HS-27A (cell line): Measurements from ENCODE around the gene ARMH1.
"Not testable (repeated sequence)": the region's sequence is repeated elsewhere in the genome, so short reads cannot be mapped to it uniquely, and the experiment has no call there.

Experiments
- DNase-seq: peaks from one replicate; pipeline ENCODE4 v3.0.0-alpha.2; 2012; ENCODE audit warnings: low read depth, missing footprints

The ARMH1 gene

DNA sequence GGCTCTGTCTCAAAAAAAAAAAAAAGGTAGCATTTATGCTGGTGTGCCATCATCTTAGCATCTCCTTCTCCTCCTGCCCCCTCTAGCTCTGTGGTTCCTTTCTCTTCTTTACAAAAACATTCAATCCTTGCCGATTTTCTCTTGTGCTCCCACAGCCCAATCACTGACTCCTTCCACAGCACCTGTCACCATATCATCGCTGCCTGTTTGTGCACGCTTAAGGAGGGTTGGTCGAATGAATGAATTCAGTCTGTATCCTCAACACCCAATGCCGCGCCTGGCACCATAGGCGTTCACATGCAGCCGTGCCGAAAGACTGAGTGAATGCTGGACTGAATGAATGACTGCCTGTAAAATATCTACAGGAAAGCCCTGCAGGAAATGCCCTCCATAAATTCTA, 48.5 kb downstream of the ARMH1 start:
- DNase-seq, result no peak

DNA sequence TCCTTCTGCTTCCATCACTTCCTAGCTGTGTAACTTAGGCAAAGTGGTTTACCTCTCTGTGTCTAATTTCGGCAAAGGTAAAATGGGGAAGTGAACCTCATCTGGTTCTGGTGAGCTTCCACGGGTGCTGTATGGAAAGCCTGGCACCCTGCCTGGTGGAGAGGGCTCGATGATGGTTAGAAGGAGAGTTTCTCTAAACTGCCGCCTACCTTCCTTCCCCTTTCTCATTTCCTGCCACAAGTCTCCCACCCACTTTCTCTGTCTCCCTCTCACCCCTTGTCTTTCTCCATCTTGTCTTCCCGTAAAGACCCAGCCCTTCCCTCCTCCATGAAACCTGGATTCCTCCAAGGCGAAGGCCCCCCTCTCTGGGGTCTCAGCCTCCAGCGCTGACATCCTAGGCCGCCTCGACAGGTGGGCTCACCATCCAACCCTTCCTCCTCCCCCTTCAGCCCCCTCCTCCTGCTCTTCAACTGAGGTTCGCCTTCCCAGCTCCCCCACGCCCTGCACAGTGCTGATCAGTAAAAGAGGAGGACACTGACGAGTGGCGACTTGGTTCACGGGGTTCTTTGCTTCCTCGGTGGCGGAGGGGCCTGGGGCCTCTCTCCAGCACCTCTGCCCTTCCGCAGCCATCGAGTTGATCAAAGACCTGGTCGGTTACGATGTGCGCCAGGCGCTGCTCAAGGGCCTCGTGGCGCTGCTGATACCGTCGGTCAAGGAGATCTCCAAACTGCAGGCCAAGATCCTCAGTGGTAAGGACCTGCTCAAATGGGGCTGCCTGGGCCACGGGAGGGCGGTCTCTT, 49.2 kb downstream of the ARMH1 start:
- DNase-seq, result no peak

DNA sequence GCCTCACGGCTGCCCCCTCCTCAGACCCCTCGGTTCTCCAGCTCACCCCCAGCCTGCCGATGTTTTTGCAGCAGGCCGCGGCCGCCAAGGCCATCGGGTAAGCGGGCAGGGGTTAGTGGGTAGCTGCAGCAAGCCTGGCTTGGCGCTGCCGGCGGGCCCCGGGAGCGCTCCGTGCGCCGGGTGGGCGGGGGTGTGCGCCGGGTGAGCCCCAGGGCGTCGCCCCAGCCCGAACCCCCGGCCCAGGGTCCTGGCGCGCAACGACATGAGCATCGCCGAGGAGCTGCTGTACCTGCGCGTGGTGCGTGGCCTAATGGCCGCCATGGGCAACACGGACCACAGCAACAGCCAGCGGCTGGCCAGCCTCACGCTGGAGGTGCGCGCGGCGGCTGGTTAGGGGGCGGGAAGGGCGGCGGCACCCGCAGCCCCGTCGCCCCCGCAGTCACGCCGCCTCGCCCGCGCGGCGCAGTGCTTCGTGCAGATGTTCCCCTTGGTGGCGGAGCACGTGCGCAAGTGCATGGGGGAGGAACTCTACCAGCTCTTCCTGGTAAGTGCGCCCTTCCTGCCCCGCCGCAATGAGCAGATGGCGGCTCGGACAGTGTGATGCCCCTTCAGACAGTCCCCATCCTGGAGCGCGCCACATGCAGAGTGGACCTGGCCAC, 49.9 kb downstream of the ARMH1 start:
- no peak for DNase-seq

DNA sequence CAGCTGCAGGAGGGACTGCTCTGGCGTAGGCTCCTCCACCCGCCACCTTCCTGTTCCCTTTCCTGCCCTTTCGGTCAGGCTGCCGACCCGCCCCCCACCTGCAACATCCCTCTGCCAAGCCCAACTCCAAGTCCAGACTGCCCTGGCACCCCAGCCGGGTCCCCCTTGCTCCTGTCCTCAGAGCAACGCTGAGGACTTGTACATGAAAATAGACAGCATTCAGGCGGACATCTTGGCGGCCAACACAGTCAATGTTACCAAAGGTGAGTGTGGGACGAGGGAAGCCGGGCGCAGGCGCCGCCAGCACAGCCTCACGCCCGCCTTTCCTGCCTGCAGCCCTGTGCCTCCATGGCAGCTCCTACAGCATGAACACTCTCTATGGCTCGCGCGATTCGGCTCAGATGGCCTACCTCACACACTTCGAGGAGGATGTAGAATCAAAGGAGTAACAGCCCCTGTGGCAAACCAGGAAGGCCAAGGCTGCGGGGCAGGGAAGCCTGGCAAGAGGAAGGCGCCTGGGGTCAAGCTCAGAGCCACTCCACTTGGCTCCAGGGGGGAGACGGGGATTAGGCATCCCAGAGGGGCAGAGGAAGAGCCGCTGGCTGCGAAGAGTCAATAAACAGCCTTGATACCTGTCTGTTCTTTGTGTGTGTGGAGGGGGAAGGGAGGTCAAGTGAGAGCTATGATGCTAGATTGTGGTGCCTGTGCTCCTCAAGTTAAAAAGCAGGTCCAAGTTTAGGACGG, 50.6 kb downstream of the ARMH1 start:
- no peak for DNase-seq

DNA sequence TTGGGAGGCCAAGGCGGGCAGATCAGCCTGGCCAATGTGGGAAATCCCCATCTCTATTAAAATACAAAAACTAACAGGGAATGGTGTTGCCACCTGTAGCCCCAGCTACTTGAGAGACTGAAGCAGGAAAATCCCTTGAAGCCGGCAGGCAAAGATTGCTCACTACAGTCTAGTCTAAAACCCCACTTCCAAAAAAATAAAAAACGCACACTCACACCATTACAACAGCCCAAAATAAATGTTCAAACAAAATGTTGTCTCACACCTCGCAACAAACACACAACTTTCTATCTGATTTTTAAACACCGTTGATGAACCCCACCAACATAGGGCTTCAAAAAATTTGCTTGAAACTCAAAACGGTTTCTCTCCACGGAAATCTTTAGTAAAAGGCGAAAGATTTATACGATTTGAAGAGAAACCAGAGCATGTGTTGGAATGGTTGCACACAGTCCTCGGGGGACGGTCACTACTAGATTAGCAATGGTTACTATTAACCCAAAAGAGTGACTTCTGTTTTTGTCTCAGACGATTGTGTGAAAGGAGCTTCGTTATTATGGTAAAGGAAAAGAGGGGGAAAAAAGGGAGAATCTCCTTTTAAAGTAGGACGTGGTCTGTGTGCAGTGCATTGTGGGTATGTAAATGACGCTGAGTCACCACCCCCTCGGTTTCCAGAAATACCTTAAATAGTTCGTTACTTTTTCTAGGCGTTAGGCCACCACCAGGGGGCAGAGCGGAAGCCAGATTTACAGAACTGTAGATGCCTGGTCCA, 56.4 kb downstream of the ARMH1 start, which contains the start of gene RNU5D-1:
Gene RNU5D-1, minus strand, starts transcription at position 430 of the 772 bp plus-strand sequence.
- peak; percentile 95 for DNase-seq

DNA sequence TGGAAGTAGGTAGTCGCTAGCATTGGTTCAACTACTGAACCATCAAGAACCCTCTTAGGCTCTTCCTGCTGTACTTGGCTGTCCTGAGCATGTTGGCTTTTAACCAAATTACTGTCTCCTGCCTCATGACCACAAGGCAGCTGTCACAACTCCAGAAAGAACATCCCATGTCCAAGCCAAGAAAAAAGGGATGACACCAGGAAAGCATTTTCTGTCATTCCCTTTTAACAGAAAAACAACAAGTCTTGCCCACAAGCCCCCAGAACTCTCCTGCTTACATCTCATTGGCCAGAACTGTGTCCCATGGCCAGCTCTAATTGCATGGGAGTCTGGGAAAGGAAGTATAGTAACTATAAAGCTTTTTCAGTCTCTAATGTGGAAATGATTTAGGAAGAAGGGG, 58.9 kb downstream of the ARMH1 start:
- DNase-seq, result no peak

DNA sequence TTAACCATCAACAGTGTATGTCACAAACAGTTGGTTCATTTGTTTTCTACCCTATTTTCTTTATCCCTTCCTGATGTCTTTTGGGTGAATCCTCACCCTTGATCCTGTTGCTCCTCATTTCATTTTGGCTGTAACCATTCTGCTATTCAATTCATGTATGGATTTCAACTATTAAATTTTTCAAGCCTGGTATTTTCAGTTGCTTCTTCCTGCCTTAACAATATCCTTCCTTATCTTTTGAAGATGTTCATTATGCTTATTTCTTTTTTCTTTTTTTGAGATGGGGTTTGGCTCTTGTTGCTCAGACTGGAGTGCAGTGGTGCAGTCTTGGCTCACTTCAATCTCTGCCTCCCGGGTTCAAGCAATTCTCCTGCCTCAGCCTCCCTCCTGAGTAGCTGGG, 59.3 kb downstream of the ARMH1 start:
- DNase-seq, result no peak

DNA sequence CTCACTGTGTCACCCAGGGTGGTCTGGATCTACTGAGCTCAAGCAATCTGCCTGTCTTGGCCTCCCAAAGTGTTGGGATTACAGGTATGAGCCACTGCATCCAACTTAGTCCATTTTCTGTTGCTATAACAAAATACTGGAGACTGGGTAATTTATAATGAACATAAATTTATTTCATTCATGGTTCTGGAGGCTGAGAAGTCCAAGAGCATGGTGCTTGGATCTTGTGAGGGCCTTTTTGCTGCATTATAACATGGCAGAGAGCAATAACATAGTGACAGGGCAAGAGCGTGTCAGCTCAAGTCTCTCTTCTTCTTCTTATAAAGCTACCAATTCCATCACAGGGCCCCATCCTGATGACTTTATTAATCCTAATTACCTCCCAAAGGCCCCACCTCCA, 61.5 kb downstream of the ARMH1 start:
- DNase-seq, result no peak

DNA sequence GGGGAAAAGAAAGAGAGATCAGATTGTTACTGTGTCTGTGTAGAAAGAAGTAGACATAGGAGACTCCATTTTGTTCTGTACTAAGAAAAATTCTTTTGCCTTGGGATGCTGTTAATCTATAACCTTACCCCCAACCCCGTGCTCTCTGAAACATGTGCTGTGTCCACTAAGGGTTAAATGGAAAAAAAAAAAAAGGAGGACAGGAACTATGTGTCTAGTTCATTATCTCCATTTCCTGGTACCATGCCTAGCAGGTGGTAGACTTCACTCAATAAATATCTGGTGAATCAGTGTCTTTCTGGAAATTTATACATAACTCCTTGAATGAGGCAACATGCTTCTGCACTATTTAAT, 64.4 kb downstream of the ARMH1 start:
- not testable (repeated sequence) for DNase-seq

DNA sequence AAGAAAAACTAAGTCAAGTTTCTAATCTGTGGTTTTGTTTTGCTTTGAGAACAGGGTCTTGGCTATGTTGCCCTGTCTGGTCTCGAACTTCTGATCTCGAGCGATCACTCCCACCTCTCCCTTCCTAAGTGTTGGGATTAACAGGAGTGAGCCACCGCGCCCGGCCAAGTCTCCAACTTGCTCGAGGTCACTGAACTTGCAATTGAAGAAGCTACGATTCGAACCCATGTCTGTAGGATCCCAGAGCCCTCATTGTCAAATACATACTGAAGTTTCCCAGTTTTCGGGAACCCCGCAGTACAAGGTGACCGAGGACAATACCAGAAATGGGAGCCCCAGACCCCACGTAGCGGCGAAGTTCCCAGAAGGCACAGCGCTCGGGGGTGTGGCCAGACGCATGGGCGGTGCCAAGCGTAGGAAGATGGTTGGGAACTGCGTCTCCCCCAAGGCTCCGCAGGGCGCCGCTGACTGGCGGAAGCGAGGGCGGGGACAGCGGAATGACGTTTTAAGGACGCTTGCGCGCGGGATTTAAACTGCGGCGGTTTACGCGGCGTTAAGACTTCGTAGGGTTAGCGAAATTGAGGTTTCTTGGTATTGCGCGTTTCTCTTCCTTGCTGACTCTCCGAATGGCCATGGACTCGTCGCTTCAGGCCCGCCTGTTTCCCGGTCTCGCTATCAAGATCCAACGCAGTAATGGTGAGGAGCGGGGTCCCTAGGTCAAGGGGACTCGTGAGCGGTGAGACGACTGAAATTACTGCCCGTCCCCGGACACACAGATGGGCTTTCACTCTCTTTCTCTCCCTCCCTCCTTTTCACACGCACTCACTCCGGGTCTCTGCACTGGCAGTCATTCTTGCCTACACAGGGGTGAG, 65.0 kb downstream of the ARMH1 start, which contains the start of gene KIF2C:
Gene KIF2C, plus strand, starts transcription at position 531 of the 872 bp plus-strand sequence. Its CDS starts 96 bp downstream, at position 627.
- DNase-seq, result peak; percentile 96

DNA sequence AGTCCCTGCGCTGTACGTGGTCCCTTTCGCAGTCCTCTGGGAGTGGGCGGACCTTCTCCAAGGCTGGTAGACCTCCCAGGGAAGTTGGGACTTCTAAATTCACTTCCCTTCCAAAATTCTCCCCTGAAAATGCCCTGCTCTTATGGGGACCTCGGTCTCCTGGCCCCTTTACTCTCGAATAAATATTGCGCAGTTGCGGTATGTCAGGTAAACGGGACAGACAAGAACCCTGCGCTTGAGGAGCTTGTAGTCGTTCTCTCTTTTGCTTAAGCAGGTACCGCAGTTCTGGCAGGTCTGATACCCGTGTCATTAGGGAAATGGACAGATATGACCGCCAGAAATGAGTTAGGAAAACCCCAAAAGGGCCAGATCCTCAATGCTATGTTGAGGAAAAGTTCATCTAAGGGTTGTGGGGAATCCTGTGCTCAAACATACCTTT, 65.7 kb downstream of the ARMH1 start:
- DNase-seq, result no peak

DNA sequence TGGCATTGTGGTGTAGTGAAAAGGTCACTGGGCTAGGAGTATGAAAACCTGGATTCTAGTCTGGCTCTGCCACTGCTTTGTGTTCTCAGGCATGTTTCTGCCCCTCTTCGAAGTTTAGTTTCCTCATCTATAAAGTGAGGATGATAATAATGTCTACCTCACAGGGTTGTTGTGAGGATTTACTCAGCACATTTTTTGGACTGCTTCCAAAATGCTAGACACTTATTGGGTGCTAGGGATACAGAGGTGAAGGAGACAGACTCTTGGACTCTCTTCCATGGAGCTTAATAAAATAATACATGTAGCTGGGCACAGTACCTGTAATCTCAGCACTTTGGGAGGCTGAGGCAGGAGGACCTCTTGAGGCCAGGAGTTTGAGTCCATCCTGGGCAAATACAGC, 68.7 kb downstream of the ARMH1 start:
- DNase-seq, result no peak

DNA sequence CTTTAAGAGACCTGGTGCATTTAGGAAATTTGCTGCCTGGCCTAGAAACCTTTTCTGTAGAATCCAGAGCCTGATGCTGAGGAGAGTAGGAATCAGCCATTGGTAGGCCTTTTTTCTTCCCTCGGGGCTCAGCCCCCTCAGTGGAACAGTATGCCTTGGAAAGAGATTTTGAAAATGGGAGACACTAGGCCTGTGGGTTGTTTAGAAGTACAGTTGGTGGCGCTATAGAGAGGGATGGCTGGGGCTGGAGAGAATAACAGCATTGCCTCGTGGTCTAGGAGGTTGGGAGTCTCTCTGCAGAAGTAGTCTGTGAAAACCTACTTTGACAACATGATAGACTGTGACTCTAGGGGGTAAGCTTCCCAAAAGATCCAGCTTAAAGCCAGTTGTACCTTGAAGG, 73.4 kb downstream of the ARMH1 start:
- no peak for DNase-seq

DNA sequence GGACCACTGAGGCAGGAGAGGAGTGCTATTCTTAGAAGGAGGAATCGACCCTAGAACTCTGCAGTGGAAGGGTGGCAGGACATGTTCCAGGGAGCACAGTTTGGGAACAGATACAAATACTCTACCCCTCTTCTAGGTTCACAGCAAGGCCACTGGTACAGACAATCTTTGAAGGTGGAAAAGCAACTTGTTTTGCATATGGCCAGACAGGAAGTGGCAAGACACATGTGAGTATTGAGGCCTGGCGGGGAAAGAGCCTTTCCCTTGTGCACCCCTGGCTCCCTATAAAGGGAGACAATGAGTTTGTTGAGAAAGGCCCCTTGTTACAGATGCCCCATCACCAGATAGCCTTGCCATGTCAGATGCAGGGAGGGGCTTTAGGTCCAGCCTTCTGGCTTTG, 82.9 kb downstream of the ARMH1 start:
- DNase-seq, result no peak

DNA sequence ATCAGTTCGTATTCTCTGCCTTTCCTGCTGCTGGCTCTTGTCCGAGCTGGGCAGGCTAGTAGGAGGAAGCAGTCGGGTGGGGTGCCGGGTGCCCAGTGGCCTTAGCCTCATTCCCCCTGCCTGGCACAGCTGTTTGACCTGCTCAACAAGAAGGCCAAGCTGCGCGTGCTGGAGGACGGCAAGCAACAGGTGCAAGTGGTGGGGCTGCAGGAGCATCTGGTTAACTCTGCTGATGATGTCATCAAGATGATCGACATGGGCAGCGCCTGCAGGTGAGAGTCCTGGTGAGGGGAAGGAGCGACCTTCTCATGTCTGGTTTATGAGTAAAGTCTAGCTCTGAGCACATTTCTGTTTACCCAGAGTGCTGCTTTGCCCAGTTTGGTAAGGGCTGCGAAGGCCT, 84.6 kb downstream of the ARMH1 start:
- DNase-seq, result no peak

DNA sequence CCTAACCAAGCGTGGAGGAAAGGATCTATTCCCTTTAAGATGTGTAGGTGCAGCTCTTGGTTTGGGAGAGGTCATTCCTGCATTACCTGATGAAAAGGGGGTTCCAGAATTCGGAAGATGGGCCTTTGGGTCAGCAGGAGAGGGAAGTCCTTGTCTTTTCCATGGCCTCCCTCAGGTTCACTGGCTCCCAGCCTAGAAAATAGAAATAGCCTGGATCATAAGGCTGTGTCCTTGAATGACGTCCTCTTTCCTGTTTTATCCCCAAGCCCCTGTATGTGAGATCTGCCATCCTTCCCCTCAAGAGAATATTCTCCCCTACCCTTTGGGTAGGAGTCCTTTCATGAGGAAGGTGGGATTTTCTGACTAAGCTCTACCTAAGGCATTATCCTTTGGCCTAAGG, 86.4 kb downstream of the ARMH1 start:
- DNase-seq, result no peak

DNA sequence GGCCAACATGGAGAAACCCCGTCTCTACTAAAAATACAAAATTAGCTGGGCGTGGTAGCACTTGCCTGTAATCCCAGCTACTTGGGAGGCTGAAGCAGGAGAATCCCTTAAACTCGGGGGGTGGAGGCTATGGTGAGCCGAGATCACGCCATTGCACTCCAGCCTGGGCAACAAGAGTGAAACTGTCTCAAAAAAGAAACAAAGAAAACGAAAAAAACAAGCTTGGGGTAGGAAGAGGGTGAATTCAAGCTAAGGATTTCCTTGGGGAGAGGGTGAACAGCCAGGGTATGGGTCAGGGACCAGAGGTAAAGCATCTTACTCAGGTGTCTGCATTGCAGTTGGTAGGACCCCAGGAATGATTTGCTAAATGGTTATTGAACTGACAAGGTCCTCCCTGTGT, 91.9 kb downstream of the ARMH1 start:
- DNase-seq, result not testable (repeated sequence)
